ENCODE measurements around the gene IGFBP2. TPM values are rescaled to one million over a fixed set of nuclear protein-coding genes. Genes with fewer than 3 reads are reported as not detected.
A peak's percentile ranks its signal among the peaks of the same experiment; 100 is the strongest.

IGFBP2 gene
- total RNA-seq, 1 donor from 2014 or later, result 50.7 TPM

GRCh38 chr2:216676630-216677029 lies 43.4 kb downstream of the IGFBP2 start:
- intact Hi-C loops (cut with micrococcal nuclease), result no loop called here
- DNase-seq (no peak), ATAC-seq (no peak)

- no peak for ATAC-seq
- intact Hi-C loops (cut with micrococcal nuclease), result no loop called here
- no peak for DNase-seq
Observed at GRCh38 chr2:216677439-216678097, 44.3 kb downstream of the IGFBP2 start.

DNA sequence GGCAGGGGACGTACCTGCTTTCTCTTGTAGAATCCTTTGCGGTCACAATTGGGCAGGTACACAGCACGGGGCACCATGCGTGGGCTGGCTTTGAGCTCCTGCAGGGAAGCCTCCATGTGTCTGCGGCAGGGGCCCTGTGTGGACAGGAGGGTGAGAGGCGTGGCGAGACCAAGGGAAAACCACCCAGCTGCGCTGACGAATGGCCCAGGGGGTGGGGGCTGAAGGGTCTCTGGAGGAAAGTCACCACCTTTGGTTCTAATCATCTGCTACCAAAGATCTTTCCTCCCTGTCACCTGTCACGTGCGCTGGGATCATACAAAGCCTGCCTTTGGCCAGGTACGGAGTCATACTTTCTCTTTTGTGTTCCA lies 44.9 kb downstream of the IGFBP2 start:
- ATAC-seq (no peak), DNase-seq (no peak)
- intact Hi-C loops (cut with micrococcal nuclease), result no loop called here

- intact Hi-C loops (cut with micrococcal nuclease), result no loop called here
- DNase-seq, result no peak
- ATAC-seq, result no peak
Observed at GRCh38 chr2:216678813-216679657, 45.8 kb downstream of the IGFBP2 start.

DNA sequence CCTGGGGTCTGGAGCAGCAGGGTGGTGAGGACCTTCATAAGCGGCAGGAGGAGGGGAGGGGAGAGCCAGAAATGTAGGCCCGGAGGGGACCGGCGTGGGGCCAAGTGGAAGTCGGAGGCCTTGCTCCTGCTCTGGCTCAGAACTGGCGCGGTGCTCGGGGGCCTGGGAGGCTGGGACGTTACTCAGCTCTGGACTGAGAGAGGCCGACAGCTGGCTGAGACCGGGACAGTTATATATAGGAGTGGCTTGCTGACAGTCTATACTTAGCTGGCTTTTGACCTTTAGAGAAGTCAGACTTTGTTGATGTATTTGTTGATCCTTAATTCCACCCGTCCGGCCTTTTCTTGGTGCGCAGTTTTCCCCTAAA lies 46.4 kb downstream of the IGFBP2 start:
- ATAC-seq, result peak; percentile 80
- intact Hi-C loops (cut with micrococcal nuclease), result loop anchor here (5.0 kb wide), 1 partner anchor 1033 kb away; no protein-coding TSS in a partner anchor
- peak; percentile 90 for DNase-seq

DNA sequence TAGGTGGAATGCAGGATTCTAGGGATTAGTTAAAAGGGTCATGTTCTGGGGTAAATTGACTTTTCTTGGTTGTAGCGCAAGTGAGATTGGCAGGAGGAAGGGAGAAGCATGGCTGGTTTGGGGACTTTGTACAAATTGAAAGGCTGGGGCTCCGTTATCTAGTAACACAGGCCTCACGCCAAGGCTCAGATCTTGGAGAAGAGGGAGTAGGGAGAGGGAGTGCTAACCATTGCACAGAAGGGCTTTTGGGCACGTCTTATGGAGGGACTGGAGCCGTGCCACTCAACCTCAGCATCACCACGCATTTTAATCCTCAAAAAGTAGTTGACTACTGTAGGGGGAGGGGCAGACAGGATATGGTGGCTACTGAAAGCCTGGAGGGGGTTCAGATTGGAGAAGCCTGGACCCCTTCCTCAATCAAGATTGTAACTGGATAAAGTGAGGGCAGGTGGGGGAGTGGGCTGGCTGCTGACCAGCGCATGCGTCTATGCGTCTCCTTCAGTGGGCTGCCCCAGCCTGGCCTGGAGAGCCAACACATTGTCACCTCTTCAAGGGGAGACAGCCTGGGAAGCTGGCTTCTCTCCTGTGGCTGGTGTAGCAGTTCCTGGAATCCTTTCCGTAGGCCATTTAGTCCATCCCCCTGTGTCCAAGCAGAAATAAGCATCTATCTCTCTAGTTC lies 47.9 kb downstream of the IGFBP2 start:
- peak; percentile 29 for DNase-seq
- ATAC-seq, result no peak
- intact Hi-C loops (cut with micrococcal nuclease), result loop anchor here (5.0 kb wide), 1 partner anchor 1031 kb away; no protein-coding TSS in a partner anchor

DNA sequence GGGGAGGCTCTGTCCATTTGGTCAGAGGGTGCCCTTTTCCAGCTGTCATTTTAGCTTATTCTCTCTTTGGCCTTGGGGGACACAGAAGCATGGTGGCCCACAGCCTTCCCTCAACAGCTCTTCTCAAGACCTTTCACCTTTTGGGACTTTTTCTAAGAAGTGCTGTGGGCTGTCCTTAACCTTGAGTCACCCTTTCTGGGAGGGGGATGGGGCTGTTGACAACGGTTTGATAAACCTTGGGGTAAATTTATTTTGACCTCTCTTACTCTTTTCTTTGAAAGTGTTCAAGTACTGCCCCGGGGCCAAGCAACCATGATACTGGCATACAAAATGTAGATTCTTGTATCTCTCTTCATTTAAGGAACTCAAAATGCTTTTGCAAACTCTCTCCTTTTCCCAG lies 48.5 kb downstream of the IGFBP2 start:
- ATAC-seq, result no peak
- intact Hi-C loops (cut with micrococcal nuclease), result loop anchor here (5.0 kb wide), 1 partner anchor 1031 kb away; no protein-coding TSS in a partner anchor
- no peak for DNase-seq

- DNase-seq (no peak), ATAC-seq (peak; percentile 74)
- intact Hi-C loops (cut with micrococcal nuclease), result loop anchor here (5.0 kb wide), 1 partner anchor 1028 kb away; no protein-coding TSS in a partner anchor
Observed at GRCh38 chr2:216683846-216684245, 50.6 kb downstream of the IGFBP2 start.

- no peak for DNase-seq
- intact Hi-C loops (cut with micrococcal nuclease), result no loop called here
- ATAC-seq, result no peak
Observed at GRCh38 chr2:216685327-216685875, 52.2 kb downstream of the IGFBP2 start.

DNA sequence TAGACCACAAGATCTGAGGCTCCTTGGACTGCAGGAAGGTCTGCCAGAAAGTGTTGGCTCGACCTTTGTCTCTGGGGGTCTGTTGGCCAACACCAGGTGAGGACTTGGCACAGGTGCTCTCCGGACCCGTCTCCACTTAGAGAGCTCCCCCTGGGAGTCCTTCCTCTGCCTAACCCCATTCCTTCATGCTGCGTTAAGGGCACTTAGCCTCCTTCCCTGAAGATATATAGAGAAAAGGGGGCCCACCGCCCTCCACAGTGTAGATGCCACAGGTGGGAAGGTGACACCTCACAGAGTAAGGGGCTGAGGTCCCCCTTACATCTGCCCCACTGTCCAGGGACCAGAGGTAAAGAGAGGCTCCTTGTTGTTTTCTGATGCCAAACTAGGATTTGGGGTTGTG lies 53.9 kb downstream of the IGFBP2 start:
- ATAC-seq (no peak), DNase-seq (no peak)
- intact Hi-C loops (cut with micrococcal nuclease), result no loop called here

DNA sequence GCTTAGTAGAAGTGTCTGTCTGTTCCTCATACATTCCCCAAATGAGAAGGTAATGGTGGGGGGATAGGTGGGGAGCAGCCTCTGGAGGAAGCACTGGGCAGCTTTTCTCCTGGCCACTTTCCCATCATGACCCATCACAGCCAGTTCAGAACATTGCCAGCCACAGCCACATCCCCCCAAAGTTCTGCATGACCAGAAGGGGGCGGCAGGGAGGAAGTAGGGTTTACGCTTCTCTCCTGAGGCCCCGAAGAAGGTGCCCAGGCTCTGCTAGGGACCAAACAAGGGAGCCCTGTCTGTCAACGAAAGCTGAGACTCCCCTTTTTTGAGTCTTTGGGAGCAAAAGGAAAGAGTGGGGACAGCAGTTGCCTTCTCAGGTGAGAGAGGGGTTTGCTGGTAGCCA lies 54.4 kb downstream of the IGFBP2 start:
- DNase-seq (no peak), ATAC-seq (no peak)
- intact Hi-C loops (cut with micrococcal nuclease), result no loop called here

DNA sequence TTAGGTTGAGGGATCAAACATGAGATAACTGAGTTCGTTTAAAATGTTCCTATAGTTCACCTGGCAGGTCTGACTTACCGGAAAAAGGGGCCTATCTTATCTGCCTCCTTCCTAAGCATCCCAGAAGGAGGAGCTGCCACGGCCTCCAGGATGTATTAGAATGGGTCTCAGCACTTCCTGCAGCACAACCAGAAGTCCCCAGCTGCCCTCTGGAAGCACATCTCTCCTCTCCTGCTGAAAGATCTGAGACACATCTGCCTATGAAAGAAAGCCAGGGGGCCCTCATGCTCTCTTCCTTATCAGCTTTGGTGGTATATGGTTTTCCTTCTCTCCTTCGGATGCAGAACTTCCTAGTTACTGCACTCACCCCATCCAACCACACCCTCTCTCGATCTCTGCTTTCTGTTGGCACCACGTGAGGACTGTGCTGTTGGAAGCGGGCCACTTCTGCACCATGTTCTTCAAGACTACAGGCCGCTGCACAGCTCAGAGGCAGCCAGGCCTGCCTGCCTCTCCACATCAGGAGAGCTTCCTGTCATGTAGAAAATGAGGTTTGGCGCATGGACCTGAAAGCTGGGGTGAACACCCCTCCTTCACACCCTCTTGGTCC lies 55.6 kb downstream of the IGFBP2 start:
- ATAC-seq (peak; percentile 20), DNase-seq (peak; percentile 80)
- intact Hi-C loops (cut with micrococcal nuclease), result no loop called here

GRCh38 chr2:216689397-216689796 lies 56.2 kb downstream of the IGFBP2 start:
- ATAC-seq (no peak), DNase-seq (no peak)
- intact Hi-C loops (cut with micrococcal nuclease), result no loop called here

DNA sequence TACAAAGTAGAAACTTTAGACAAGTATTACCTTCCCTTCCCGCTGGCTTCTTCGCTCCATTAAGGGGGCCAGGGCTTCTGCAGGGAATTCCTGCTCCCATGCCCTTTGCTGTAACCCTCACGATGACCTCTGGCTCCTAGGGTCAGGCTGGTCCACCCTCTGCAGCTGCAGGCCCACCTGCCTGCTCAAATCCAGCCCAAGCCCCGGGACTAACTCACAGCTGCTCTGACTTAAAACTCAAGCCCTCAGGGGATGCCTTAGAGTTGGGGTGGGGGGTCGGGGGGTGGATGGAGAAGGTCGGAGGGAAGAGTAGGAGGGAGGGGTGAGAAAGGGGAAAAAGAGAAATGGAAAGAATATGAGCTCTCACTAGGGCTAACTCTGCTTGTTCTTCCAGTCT lies 57.2 kb downstream of the IGFBP2 start:
- DNase-seq, result no peak
- no peak for ATAC-seq
- intact Hi-C loops (cut with micrococcal nuclease), result loop anchor here (10.0 kb wide), 1 partner anchor 114 kb away; no protein-coding TSS in a partner anchor

DNA sequence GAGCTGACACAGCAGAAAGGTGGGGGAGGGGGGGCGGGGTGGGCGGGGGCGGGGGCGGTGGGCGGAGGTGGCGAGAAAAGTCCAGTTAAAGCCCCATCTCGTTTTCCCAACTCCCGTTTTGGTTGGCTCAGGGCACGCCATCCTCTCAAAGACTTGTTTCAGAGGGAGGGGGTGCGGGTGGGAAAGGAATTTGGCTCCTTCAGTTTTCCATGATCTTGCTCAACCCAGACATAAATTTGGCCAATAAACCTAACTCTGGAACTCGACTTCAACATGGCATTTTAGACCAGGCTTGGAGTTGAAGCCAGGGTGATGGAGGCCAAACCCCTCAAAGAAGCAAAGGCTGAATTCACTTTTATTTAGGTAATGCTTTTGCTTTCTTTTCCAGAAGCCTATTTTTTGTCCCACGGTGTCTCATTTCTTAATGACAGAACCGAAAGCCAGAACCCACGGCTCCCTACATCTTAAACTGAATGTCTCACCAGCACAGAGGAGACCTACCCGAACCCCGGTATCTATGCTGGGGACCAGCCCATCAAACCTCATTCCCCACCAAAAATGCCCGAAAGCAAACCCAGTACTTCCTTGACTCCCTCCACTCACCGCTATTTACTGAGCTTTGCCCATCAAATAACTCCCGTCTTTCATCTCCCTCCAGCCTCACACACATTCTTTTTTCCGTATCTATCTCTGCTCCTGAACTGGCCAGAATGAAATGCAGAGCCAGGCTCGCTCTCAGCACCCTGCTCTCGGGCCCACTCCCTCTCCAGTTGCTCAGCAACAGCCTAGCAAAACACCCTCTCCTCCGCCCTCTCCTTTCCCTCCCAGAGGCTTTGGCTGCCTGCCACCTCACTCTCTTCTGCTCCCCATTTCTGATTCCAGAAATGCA lies 57.9 kb downstream of the IGFBP2 start:
- ATAC-seq (peak; percentile 70), DNase-seq (peak; percentile 90)
- intact Hi-C loops (cut with micrococcal nuclease), result loop anchor here (10.0 kb wide), 1 partner anchor 114 kb away; no protein-coding TSS in a partner anchor

GRCh38 chr2:216692636-216693413 lies 59.6 kb downstream of the IGFBP2 start:
- intact Hi-C loops (cut with micrococcal nuclease), result loop anchor here (10.0 kb wide), 1 partner anchor 112 kb away; no protein-coding TSS in a partner anchor
- ATAC-seq (peak; percentile 63), DNase-seq (peak; percentile 92)

- no peak for DNase-seq
- intact Hi-C loops (cut with micrococcal nuclease), result loop anchor here (10.0 kb wide), 1 partner anchor 111 kb away; no protein-coding TSS in a partner anchor
- no peak for ATAC-seq
Observed at GRCh38 chr2:216693414-216694080, 60.3 kb downstream of the IGFBP2 start.
